Lung (tissue), 12 donors: ENCODE results near the gene LRFN3. TPM values are rescaled to one million over a fixed set of nuclear protein-coding genes. Genes with fewer than 3 reads are reported as not detected.

ENCODE experiments used
- ATAC-seq: fragments of 200-7000 bp; cut with Tn5 transposase; one replicate; pipeline ENCODE4 v1.9.1; 2020; ENCODE audit warnings: moderate number of reproducible peaks; ENCODE audit not compliant: insufficient read depth, low FRiP score
- DNase-seq, 3 donors: peaks; one replicate each; pipeline ENCODE4 v3.0.0-alpha.2; 2013 to 2017
- H3K27ac ChIP-seq, 2 donors: one replicate each; pipeline ENCODE4 v1.5.1; 2013; ENCODE audit warnings: mild to moderate bottlenecking in 2 of 2, moderate library complexity in 2 of 2, control low read depth in 1 of 2, inconsistent platforms in 1 of 2, low read depth in 1 of 2, low read length in 1 of 2
- H3K27me3 ChIP-seq, 3 donors: one replicate each; pipeline ENCODE4 v1.5.1; 2013; ENCODE audit warnings: low read length in 2 of 3; ENCODE audit not compliant: control insufficient read depth in 3 of 3, insufficient read depth in 3 of 3
- H3K36me3 ChIP-seq, 4 donors: one replicate each; pipeline ENCODE4 v1.5.1; 2013; ENCODE audit warnings: low read length in 4 of 4, mild to moderate bottlenecking in 1 of 4, moderate library complexity in 1 of 4; ENCODE audit not compliant: control insufficient read depth in 4 of 4, insufficient read depth in 4 of 4
- H3K4me1 ChIP-seq, 5 donors: one replicate each; pipeline ENCODE4 v1.5.1; 2013; ENCODE audit warnings: low read length in 5 of 5, mild to moderate bottlenecking in 2 of 5, moderate library complexity in 1 of 5; ENCODE audit not compliant: control insufficient read depth in 5 of 5, insufficient read depth in 5 of 5
- H3K4me3 ChIP-seq: one replicate; pipeline ENCODE4 v1.5.1; 2013; ENCODE audit warnings: mild to moderate bottlenecking, control low read depth, moderate library complexity
- H3K9ac ChIP-seq, 2 donors: one replicate each; pipeline ENCODE4 v1.5.1; 2013; ENCODE audit warnings: low read length in 2 of 2, control low read depth in 1 of 2; ENCODE audit not compliant: insufficient read depth in 1 of 2
- H3K9me3 ChIP-seq, 4 donors: one replicate each; pipeline ENCODE4 v1.5.1; 2013; ENCODE audit warnings: low read length in 3 of 4, mild to moderate bottlenecking in 1 of 4, moderate library complexity in 1 of 4; ENCODE audit not compliant: control insufficient read depth in 4 of 4, insufficient read depth in 3 of 4
- CTCF ChIP-seq: IDR thresholded peaks from 2 replicates; pipeline ENCODE4 v1.5.1; 2012; ENCODE audit warnings: mild to moderate bottlenecking; ENCODE audit errors: control extremely low read depth, extremely low read depth
- WGBS, 2 donors: extraction: QIAGEN DNeasy Blood & Tissue Kit; methylation state at CpG; one replicate each; pipeline ENCODE4 v1.1.7; 2013; 5-methylcytosine and 5-hydroxymethylcytosine counted together
- polyA plus RNA-seq, 2 donors: library from polyadenylated mRNA; stranded (reverse); fragments of 200-250 nt; gene quantifications; one replicate each; pipeline ENCODE4 v1.2.1, GENCODE V29; 2013
- total RNA-seq, 2 donors: library from RNA; depleted of rRNA in 1 of 2; stranded (reverse); fragments of >200 nt in 1 of 2; gene quantifications; one replicate each; pipeline ENCODE4 v1.2.1, GENCODE V29; 2014 to 2021
- donor health status: control.
- donor health status: control.
- donor health status: Bipolar disorder and iron deficiency.
- donor health status: healthy.
- donor health status: DM: yes; HTN: yes; CAD: no.

LRFN3 gene
- total and polyA plus RNA-seq, 4 donors, result 3.6 to 14.0 (median 7.6) TPM

GRCh38 chr19:35901854-35902661 lies 34.1 kb upstream of the LRFN3 start, which contains the start of gene HCST:
HCST (plus strand) TSS chr19:35902529; CDS start chr19:35902594, 65 bp downstream.
- Histone ChIP-seq H3K4me3 (no peak within 1 kb of the TSS), H3K4me1 (peaks cover 0 to 23% (median 0%) of the 10 kb centered on the region in 5 donors), H3K27ac (peak within 1 kb of the TSS in 1 of 2 donors; percentile 85), H3K9ac (peak within 1 kb of the TSS in 1 of 2 donors; percentile 3), H3K9me3 (no peaks in the 10 kb centered on the region), H3K36me3 (peaks cover 0 to 4% (median 0%) of the 10 kb centered on the region in 4 donors), H3K27me3 (no peaks in the 10 kb centered on the region)
- no peak for TF ChIP-seq CTCF
- ATAC-seq (no peak), DNase-seq (no peak)
- WGBS, 2 donors, result 13 to 38% methylated on average over 6 of the region's 6 CpGs

GRCh38 chr19:35902870-35903475 lies 33.2 kb upstream of the LRFN3 start:
- Histone ChIP-seq H3K4me3 (no peak overlapping the region), H3K9ac (peak overlapping the region in 1 of 2 donors; percentile 3)
- WGBS, 2 donors, result 48 to 62% methylated on average over 10 of the region's 10 CpGs

GRCh38 chr19:35903550-35904179 lies 32.5 kb upstream of the LRFN3 start:
- TF ChIP-seq CTCF, result no peak
- peaks cover 0 to 26% (median 0%) of the 10 kb centered on the region in 5 donors for H3K4me1 ChIP-seq
- no peaks in the 10 kb centered on the region for H3K9me3 ChIP-seq
- peak overlapping the region in 1 of 2 donors; percentile 85 for H3K27ac ChIP-seq
- no peak overlapping the region for H3K4me3 ChIP-seq
- no peaks in the 10 kb centered on the region for H3K36me3 ChIP-seq
- H3K9ac ChIP-seq, result no peak overlapping the region
- DNase-seq (peak; percentile 73 to 85 (median 80)), ATAC-seq (no peak)
- no peaks in the 10 kb centered on the region for H3K27me3 ChIP-seq
- WGBS, 2 donors, result 1 to 3% methylated on average over 24 of the region's 24 CpGs

More at GRCh38 chr19:35902870-35903475, 33.2 kb upstream of the LRFN3 start:
- ATAC-seq (no peak), DNase-seq (no peak)
- Histone ChIP-seq H3K4me1 (peaks cover 0 to 29% (median 0%) of the 10 kb centered on the region in 5 donors), H3K9me3 (no peaks in the 10 kb centered on the region), H3K27ac (peak overlapping the region in 1 of 2 donors; percentile 85), H3K36me3 (no peaks in the 10 kb centered on the region), H3K27me3 (no peaks in the 10 kb centered on the region)
- TF ChIP-seq CTCF, result no peak
